ENCODE measurements around the gene HNRNPUL2. TPM values are rescaled to one million over a fixed set of nuclear protein-coding genes. Genes with fewer than 3 reads are reported as not detected.

HNRNPUL2 gene
- total RNA-seq, 2 donors from 2014 or later, result 48.1 to 49.8 TPM

GRCh38 chr11:62673196-62673525 lies 54.1 kb downstream of the HNRNPUL2 start:
- whole genome bisulfite sequencing, 2 experiments (ENCODE audit: insufficient coverage in 1 of 2, insufficient read length in 1 of 2), result 94 to 100% methylated on average over 1 to 2 of the region's 2 CpGs
- H3K27me3 ChIP-seq (ENCODE audit: control insufficient read depth, insufficient read depth, low read length, poor library complexity, severe bottlenecking), result no peaks in the 10 kb centered on the region
- H3K9ac ChIP-seq (ENCODE audit: extremely low read depth, low read length, poor library complexity, severe bottlenecking), result no peak overlapping the region
- TF ChIP-seq CTCF (conservative IDR thresholded peaks at IDR 0.05), result no peak
- H3K9me3 ChIP-seq (ENCODE audit: control insufficient read depth, low read length), result no peaks in the 10 kb centered on the region
- H3K27ac ChIP-seq (ENCODE audit: low read depth, low read length), result no peak overlapping the region
- peaks cover 35% of the 10 kb centered on the region for H3K36me3 Mint-ChIP-seq (ENCODE audit: low read depth)
- H3K4me1 ChIP-seq (ENCODE audit: control insufficient read depth, insufficient read depth, low read length), result peaks cover 4% of the 10 kb centered on the region
- peak overlapping the region; percentile 95 for H3K27ac Mint-ChIP-seq
- no peak for DNase-seq
- H3K27me3 Mint-ChIP-seq (ENCODE audit: insufficient read depth), result no peaks in the 10 kb centered on the region
- H3K4me3 ChIP-seq (ENCODE audit: low read length), result no peak overlapping the region
- peaks cover 42% of the 10 kb centered on the region for H3K36me3 ChIP-seq (ENCODE audit: control insufficient read depth, insufficient read depth, low read length)
- H3K9me3 Mint-ChIP-seq, result no peaks in the 10 kb centered on the region
- peak overlapping the region; percentile 98 for H3K4me3 Mint-ChIP-seq
- H3K4me1 Mint-ChIP-seq, result peaks cover 21% of the 10 kb centered on the region

- H3K9ac ChIP-seq (ENCODE audit: extremely low read depth, low read length, poor library complexity, severe bottlenecking), result peak within 1 kb of the TSS; percentile 81
- H3K9me3 ChIP-seq (ENCODE audit: control insufficient read depth, low read length), result no peaks in the 10 kb centered on the region
- Mint-ChIP-seq H3K9me3 (no peaks in the 10 kb centered on the region), H3K27me3 (ENCODE audit: insufficient read depth) (no peaks in the 10 kb centered on the region), H3K4me3 (peak within 1 kb of the TSS; percentile 98), H3K27ac (peak within 1 kb of the TSS; percentile 95), H3K4me1 (peaks cover 17% of the 10 kb centered on the region), H3K36me3 (ENCODE audit: low read depth) (peaks cover 31% of the 10 kb centered on the region)
- H3K27me3 ChIP-seq (ENCODE audit: control insufficient read depth, insufficient read depth, low read length, poor library complexity, severe bottlenecking), result no peaks in the 10 kb centered on the region
- peak within 1 kb of the TSS; percentile 71 for H3K27ac ChIP-seq (ENCODE audit: low read depth, low read length)
- peak within 1 kb of the TSS; percentile 90 for H3K4me3 ChIP-seq (ENCODE audit: low read length)
- WGBS, 2 experiments (ENCODE audit: insufficient coverage in 1 of 2, insufficient read length in 1 of 2), result 0 to 1% methylated on average over 29 to 59 of the region's 59 CpGs
- peaks cover 39% of the 10 kb centered on the region for H3K36me3 ChIP-seq (ENCODE audit: control insufficient read depth, insufficient read depth, low read length)
- no peak for TF ChIP-seq CTCF (conservative IDR thresholded peaks at IDR 0.05)
- DNase-seq, result peak; percentile 93
- no peaks in the 10 kb centered on the region for H3K4me1 ChIP-seq (ENCODE audit: control insufficient read depth, insufficient read depth, low read length)
Observed at GRCh38 chr11:62671608-62672389, 55.5 kb downstream of the HNRNPUL2 start, which contains the start of the genes LBHD1 and UQCC3. LBHD1 (minus strand) TSS chr11:62672267; CDS start chr11:62670031, 2,236 bp downstream. UQCC3 (plus strand) TSS chr11:62671673; CDS start chr11:62671746, 73 bp downstream.

- no peak for DNase-seq
- Mint-ChIP-seq H3K36me3 (ENCODE audit: low read depth) (peaks cover 31% of the 10 kb centered on the region), H3K4me1 (peaks cover 23% of the 10 kb centered on the region), H3K4me3 (peak overlapping the region; percentile 98), H3K9me3 (no peaks in the 10 kb centered on the region), H3K27me3 (ENCODE audit: insufficient read depth) (no peaks in the 10 kb centered on the region), H3K27ac (peak overlapping the region; percentile 95)
- no peaks in the 10 kb centered on the region for H3K9me3 ChIP-seq (ENCODE audit: control insufficient read depth, low read length)
- WGBS, 2 experiments (ENCODE audit: insufficient coverage in 1 of 2, insufficient read length in 1 of 2), result 5% methylated on average over 4 to 17 of the region's 17 CpGs
- no peaks in the 10 kb centered on the region for H3K4me1 ChIP-seq (ENCODE audit: control insufficient read depth, insufficient read depth, low read length)
- peak overlapping the region; percentile 90 for H3K4me3 ChIP-seq (ENCODE audit: low read length)
- no peak for TF ChIP-seq CTCF (conservative IDR thresholded peaks at IDR 0.05)
- peak overlapping the region; percentile 81 for H3K9ac ChIP-seq (ENCODE audit: extremely low read depth, low read length, poor library complexity, severe bottlenecking)
- H3K36me3 ChIP-seq (ENCODE audit: control insufficient read depth, insufficient read depth, low read length), result peaks cover 39% of the 10 kb centered on the region
- peak overlapping the region; percentile 71 for H3K27ac ChIP-seq (ENCODE audit: low read depth, low read length)
- no peaks in the 10 kb centered on the region for H3K27me3 ChIP-seq (ENCODE audit: control insufficient read depth, insufficient read depth, low read length, poor library complexity, severe bottlenecking)
Observed at GRCh38 chr11:62671236-62671607, 56.0 kb downstream of the HNRNPUL2 start.
